HG03457 (cell line): ENCODE measurements around the gene TRAK2.
A peak's percentile ranks its signal among the peaks of the same experiment; 100 is the strongest.

ENCODE experiments used
- ATAC-seq: cut with Tn5 transposase; IDR thresholded peaks from one replicate; pipeline ENCODE4 v1.9.1; 2021; ENCODE audit warnings: moderate number of reproducible peaks; ENCODE audit not compliant: unreplicated experiment

Gene TRAK2

DNA sequence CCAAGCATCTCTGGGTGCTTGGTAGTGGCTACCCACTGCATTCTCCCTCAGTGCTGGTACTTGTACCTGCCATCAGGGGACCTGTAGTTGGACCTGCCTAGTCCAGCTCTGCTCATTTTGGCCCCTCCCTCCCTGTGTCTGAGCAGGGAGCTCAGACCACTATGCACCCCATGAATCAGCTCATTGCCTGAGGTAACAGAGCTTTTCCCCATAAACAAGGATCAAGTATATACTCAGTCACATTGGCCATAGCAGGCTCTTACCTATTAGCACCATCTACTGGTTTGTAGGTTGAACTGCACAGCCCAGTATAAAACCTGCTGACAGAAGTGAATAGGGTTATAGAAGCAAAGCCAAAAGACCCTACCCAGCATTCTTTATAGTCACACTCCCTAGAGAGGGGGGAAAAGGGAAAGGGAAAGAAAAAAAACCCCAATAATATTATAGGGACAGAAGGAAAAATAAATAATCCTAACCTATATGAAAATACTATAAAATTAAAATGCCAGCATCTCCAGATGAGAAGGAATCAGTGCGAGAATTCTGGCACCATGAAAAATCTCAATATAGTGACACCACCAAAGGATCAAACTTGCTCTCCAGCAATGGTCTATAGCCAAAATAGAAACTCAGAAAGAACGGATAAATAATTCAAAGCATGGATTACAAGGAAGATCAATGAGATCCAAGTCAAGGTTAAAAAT lies 87.2 kb downstream of the TRAK2 start:
- no peak for ATAC-seq

DNA sequence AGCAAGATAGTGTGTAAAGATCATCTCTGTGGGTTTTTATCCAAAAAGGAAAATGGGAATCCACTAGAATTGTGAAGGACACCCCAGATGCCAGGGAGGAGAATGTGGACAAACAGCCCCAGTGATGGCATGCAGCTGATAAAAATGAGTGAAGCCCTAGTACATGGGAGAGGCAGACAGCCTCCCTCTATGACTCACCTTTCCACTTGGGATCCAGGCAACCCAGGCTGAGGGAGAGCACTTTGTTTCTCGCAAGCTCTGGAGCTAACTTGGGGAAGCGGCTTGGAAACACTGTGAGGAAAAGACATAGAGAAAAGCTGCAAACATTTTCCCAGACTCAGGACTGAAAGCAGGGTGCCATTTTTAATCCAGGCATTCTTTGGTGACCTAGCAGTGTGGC lies 88.9 kb downstream of the TRAK2 start:
- no peak for ATAC-seq

DNA sequence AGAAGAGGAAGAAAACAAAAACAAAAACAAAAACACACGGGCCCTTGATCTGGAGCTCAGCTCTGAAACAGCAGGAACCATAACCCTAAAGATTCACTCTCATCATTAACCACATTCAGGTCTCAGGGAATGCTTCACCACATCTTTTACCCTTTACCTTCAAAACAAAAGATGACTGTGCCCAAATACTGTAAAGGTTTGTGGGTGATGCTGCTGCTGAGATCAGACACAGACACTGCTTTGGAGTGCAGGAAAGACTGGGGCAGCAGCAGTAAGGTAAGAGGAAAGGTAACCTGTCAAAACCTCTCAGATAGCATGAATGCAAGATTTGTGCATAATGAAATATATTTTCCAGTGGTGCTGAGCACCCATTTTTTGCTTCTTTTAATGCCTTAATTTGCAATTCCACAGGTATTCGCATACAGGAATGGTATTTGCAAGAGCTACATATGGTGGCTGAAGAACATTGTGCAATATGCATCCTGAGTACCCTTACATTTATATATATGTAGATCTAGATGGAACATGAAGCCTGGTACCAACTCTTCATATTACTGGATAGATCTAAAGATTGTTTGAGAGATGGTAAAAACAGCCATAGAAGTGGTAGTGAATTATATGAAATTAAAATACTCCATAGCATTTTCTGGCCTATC lies 90.1 kb downstream of the TRAK2 start:
- ATAC-seq = no peak

DNA sequence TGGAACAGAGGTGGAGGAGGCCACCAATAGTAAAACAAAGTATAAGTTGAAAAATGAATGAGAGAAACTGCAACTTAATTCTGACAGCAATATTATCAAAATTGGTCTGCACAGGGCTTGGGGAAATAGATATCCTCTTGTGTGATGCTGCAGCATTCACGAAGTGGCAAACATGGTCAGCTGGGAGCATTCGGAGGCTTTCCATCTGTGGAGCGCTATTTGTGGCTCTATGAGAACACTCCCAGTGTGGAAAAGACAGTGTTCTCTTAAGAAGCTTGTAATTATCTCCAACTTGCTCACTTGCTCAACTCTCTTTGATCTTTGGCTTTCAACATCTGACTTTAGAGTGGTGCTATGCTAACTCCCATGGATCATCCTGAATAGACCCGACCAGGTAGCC lies 91.0 kb downstream of the TRAK2 start:
- no peak for ATAC-seq

DNA sequence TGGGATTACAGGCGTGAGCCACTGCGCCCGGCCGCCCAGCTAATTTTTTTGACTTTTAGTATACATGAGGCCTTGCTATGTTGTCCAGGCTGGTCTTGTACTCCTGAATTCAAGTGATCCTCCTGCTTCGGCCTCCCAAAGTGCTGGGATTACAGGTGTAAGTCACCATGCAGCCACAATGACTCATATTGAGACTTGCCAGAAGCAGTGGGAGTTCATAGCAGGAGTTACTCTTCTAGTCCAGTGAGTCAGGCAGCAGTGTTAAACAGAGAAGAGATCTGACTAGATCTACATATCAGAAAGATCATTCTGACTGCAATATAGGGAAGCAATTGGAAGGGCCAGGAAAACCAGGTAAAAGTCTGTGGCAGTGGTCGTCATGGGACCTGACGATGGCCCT lies 92.6 kb downstream of the TRAK2 start:
- ATAC-seq = no peak

DNA sequence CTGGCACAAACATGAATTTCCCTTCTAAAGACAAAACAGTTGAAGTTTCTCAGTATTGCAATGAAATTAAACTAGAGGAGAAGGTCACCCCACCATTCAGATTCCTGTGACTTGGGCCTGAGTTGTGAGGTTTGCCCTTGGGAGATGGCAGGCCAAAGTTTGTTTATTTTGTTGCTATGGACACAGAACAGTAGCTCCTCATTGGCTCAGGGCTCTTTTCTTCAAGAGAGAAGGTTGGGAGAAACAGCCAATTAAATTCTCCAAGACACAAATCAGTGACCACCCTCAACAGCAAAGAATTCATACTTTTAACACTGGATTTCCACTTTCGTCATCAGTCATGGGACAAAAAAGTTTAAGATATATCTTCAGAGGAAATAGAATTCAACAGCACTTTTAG lies 94.0 kb downstream of the TRAK2 start, which contains the start of gene FLACC1:
Gene FLACC1 (minus strand): TSS at position 125 of the 400 bp plus-strand sequence. CDS start 5,941 bp downstream, outside the sequence.
- no peak for ATAC-seq

DNA sequence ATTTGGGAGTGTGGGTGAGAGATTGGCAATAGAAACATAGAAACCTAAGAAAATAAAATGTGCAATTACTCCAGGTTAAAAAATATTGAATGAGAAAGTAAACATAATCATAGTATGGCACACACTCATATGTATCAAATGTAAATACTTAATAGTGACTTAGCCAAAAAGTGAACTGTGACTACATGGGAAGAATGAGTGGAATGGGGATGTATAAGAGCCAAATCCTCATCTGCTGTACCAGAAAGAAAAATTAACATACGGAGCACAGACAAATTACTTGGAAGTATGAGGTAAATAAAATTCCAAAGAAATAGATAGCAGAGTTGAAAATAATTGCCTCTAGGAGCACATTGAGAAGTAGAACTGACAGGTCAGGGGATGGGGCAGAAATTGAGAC lies 98.1 kb downstream of the TRAK2 start:
- ATAC-seq = no peak

DNA sequence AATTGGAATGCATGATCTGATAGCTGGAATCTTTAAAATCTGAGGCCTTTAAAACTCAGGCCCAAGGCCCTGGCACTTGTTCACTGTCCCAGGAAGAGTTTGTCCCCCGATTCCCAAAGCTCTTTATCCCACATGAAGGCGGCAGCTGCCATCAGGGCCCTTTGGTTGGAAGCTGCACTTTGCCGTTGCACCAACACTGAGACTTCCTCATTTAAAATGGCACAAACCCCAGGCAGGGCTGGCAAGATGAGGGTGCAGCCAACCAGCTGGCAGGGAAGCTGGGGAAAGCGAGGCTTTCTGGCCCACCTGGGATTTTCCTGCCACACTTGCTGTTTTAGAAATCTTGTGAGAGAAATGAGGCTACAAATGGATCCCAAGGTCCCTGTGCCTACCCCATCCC lies 100.4 kb downstream of the TRAK2 start:
- no peak for ATAC-seq

DNA sequence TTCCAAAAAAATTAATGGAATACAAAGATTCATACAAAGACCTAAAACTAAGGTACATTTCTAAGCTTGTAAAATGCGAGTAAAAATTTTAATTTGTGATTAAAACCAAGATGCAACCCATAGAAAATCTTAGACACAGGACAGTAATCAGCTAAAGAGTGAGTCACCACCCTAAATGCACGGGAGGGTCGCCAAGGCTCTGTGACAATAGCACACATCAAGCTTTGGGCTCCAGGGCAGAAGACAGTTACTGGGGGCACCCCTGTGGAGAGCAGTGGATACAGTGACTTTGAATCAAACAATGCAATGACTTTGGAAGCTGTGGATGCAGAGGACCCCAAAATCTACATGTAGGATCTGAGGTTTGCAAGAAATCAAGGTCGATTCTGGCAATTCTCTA lies 101.7 kb downstream of the TRAK2 start:
- ATAC-seq = no peak

DNA sequence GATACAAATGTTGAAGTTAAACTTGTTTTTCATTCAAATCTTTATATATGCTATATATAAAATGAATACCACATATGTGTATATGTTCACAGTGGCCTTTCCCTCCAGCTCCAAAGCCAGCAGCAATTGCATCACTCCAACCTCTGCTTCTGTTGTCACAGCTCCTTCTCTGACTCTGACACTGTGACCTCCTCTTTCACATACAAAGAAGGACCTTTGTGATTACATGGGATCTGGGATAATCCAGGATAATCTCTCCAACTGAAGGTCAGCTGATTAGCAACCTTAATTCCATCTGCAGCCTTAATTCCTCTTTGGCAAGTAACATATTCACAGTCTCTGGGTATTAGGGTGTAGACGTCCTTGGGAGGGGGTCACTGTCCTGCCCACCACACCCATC lies 102.5 kb downstream of the TRAK2 start:
- no peak for ATAC-seq

DNA sequence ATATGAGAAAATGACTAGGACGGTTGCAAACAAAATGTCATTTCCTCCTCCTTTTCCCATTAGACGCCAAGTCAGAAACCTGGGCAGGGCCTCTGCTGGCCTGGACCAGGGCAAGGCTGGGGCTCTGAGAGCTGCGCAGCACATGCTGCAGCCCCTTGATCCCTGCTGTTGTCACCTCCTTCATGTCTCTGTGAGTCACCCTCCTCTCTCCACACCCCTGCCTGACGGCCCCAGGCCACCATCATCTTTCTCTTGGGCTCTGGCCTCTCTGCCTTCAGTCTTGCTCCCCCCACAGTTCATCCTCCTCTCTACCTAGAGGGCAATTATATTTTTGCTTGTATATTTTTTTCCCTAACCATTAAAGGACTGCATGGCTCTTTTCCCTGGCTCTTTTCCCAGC lies 104.1 kb downstream of the TRAK2 start:
- no peak for ATAC-seq

DNA sequence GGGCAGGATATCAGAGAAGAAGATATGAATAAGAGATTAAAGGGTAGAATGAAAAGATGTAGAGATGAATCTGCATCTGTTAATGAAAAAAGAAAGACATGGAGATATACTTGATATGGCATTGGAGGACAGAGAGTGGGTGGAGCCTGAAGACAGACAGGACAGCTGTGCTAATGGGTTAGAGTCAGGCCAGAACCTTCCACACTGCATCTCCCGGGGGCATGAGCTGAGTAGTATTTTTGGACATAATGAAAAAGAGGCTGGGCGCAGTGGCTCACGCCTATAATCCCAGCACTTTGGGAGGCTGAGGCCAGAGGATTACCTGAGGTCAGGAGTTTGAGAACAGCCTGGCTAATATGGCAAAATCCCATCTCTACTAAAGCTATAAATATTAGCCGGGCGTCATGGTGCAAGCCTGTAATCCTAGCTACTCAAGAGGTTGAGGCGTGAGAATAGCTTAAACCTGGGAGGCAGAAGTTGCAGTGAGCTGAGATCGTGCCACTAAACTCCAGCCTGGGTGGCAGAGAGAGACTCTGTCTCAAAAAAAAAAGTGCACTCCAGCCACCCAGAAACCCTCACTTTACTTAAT lies 105.5 kb downstream of the TRAK2 start:
- no peak for ATAC-seq

DNA sequence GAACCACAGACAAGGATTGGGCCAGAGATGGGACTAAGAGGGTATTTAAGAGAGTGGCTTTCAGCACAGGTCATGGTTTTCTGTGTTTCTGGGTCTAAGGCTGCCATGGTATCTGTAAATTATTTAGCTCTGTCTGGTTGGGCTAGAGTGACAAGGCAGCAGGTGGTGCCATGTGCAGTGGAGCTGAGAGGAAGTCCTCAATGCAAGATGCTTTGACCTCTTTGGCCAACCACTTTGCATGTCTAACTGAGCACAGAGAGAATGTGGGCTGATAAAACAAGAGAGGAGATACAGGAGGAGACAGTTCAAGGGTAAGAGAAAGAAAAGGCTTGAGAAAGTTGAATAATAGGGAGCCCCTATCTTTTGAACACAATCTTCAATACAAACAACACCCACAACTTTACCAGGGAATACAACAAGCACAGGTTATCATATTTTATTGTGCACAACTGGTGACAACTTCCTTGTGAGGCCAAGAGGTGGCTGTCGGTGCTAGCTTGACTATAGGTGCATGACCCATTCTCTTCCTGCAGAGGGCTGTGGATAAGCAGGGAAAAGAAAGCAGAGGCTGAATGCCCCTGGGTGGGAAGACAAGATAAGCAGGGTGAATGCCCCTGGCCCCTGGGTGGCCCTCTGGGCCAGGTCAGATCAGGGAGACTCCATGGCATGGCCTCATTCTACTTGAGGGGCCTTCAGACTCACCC lies 106.4 kb downstream of the TRAK2 start:
- peak; percentile 87 for ATAC-seq

DNA sequence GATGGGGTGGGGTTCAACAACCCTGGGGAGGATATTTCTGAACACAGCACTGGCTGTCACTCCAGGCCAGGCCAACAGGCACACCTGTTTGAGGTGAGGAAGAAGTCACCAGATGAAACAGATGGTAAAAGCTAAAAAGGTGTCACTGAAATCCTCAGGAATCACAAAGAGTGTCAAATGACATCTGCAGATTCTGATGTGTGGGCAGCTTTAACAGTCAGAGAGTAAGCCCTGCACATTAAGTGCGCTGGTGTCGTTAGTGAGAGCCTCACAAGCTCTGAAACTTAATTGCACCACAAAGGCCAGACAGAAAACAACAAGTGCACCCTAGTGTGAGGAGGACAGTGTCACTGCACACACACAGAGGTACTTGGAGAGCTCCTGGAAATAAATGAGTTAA lies 107.7 kb downstream of the TRAK2 start:
- no peak for ATAC-seq

DNA sequence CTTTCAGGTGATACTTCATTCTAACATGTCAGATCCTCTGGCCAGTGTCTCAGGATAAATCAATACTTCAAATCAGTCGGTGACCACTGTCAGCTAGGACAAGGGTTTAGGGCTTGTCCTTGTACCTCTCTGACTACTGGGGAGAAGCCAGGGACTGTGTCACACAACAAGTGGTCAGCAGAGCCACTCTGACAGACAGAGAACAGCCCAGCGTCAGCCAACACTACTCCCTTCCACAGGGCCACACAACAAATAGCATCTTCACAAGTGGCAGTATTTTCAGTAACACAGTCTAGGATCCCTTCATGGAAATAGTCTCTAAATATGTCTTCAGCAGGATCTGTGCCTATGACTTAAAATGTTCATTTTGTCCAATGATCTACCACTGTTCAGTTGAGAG lies 108.3 kb downstream of the TRAK2 start:
- ATAC-seq = no peak

DNA sequence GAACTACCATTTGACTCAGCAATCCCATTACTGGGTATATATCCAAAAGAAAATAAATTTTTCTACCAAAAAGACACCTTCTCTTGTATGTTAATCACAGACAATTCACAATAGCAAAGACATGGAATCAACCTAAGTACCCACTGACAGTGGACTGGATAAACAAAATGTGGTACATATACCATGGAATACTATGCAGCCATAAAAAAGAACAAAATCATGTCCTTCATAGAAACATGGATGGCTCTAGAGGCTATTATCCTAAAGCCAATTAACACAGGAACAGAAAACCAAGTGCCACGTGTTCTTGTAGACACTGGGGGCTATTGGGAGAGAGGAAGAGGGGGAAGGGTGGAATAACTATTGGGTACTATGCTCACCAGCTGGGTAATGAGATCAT lies 121.8 kb downstream of the TRAK2 start:
- no peak for ATAC-seq

DNA sequence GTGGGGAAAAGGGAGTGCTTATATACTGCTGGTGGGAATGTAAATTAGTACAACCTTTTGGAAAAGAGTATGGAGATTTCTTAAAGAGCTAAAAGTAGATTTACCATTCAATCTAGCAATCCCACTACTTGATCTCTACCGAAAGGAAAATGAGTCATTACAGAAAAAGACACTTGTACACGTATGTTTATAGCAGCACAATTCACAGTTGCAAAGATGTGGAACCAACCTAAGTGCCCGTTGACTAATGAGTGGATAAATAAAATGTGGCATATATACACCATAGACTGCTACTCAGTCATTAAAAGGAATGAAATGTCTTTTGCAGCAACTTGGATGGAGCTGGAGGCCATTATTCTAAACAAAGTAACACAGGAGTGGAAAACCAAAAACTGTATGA lies 123.6 kb downstream of the TRAK2 start:
- ATAC-seq = no peak
